CD4-positive, alpha-beta T cell (primary cell): ENCODE results near the gene PSMA1. TPM values are rescaled to one million over a fixed set of nuclear protein-coding genes. Genes with fewer than 3 reads are reported as not detected.
A peak's percentile ranks its signal among the peaks of the same experiment; 100 is the strongest.

Experiments used
- ATAC-seq: fragments of 200-7000 bp; cut with Tn5 transposase; one replicate; pipeline ENCODE4 v1.10.0; 2022; ENCODE audit warnings: mild to moderate bottlenecking; ENCODE audit not compliant: poor library complexity
- CTCF ChIA-PET: fragments of 350-600 bp; sonication (Branson Sonifier 250); formaldehyde crosslinking; loops from one replicate; lab custom pipeline; 2021; ENCODE audit warnings: antibody characterized with exemption, inconsistent platforms; lab: Charles Lee
- POLR2A ChIA-PET: fragments of 350-600 bp; sonication (Branson Sonifier 250); formaldehyde crosslinking; loops from one replicate; lab custom pipeline; 2021; ENCODE audit warnings: antibody characterized with exemption, inconsistent platforms; lab: Charles Lee
- DNase-seq, 14 experiments: peaks; one replicate each; pipeline ENCODE4 v3.0.0-alpha.2; 2013 to 2020; ENCODE audit warnings: mixed read lengths in 2 of 14
- H3K27ac ChIP-seq, 2 donors: one replicate each; pipeline versions ENCODE4 v1.5.1 to v1.7.0; 2013; ENCODE audit warnings: low read length in 2 of 2, low read depth in 1 of 2, mild to moderate bottlenecking in 1 of 2
- H3K27me3 ChIP-seq, 2 experiments: 1 replicate in 1 of 2; 2 replicates in 1 of 2; pipeline versions ENCODE4 v1.6.1 to v1.7.0; 2013; ENCODE audit warnings: low read length in 2 of 2, control low read depth in 1 of 2, mild to moderate bottlenecking in 1 of 2, moderate library complexity in 1 of 2; ENCODE audit not compliant: insufficient read depth in 2 of 2, control insufficient read depth in 1 of 2
- H3K36me3 ChIP-seq: one replicate; pipeline ENCODE4 v1.6.1; 2013; ENCODE audit warnings: low read length, control low read depth; ENCODE audit not compliant: insufficient read depth
- H3K4me1 ChIP-seq: one replicate; pipeline ENCODE4 v1.6.1; 2013; ENCODE audit warnings: low read length, control low read depth; ENCODE audit not compliant: insufficient read depth
- H3K4me3 ChIP-seq: one replicate; pipeline ENCODE4 v1.5.1; 2013; ENCODE audit warnings: mild to moderate bottlenecking, low read length, moderate library complexity
- H3K9me3 ChIP-seq, 2 experiments: 1 replicate in 1 of 2; 2 replicates in 1 of 2; pipeline versions ENCODE4 v1.6.1 to v1.7.0; 2013; ENCODE audit warnings: low read length in 2 of 2, mild to moderate bottlenecking in 2 of 2, control low read depth in 1 of 2, moderate library complexity in 1 of 2; ENCODE audit not compliant: control insufficient read depth in 1 of 2, insufficient read depth in 1 of 2
- H3K27ac Mint-ChIP-seq: one replicate; pipeline ENCODE4 v1.8.0; 2020; ENCODE audit warnings: mixed read lengths
- H3K27me3 Mint-ChIP-seq: one replicate; pipeline ENCODE4 v1.8.0; 2021; ENCODE audit warnings: mixed read lengths
- H3K36me3 Mint-ChIP-seq: one replicate; pipeline ENCODE4 v1.8.0; 2021; ENCODE audit warnings: low read depth, mixed read lengths
- H3K4me1 Mint-ChIP-seq: one replicate; pipeline ENCODE4 v1.8.0; 2021; ENCODE audit warnings: low read depth, mixed read lengths
- H3K4me3 Mint-ChIP-seq: one replicate; pipeline ENCODE4 v1.8.0; 2020; ENCODE audit warnings: mild to moderate bottlenecking, mixed read lengths
- H3K9me3 Mint-ChIP-seq: one replicate; pipeline ENCODE4 v1.8.0; 2020; ENCODE audit warnings: mixed read lengths
- CTCF ChIP-seq: fragments of 200-600 bp; IDR thresholded peaks from one replicate; pipeline ENCODE4 v1.8.0; 2022; ENCODE audit warnings: antibody characterized with exemption, mild to moderate bottlenecking
- intact Hi-C, 2 experiments: fragments of 100-400 bp; cut with DNase I in 1 of 2; cut with micrococcal nuclease in 1 of 2; formaldehyde crosslinking; loops; one replicate each; pipeline versions ENCODE4 v1.15.1 to v1.9.0; 2023 to 2025; cut with DNase I, micrococcal nuclease
- total RNA-seq, 174 experiments: library from RNA in 2 of 174; stranded (reverse) in 2 of 174; gene quantifications; one replicate each; pipeline ENCODE4 v1.2.3 and lab custom pipeline; 2021 to 2026

Gene PSMA1
- total RNA-seq, 2 experiments from 2014 or later = 170 to 175 TPM

GRCh38 chr11:14541192-14541947 lies 21.2 kb upstream of the PSMA1 start:
- peak overlapping the region; percentile 52 for H3K27ac Mint-ChIP-seq
- Histone ChIP-seq H3K27ac (no peak overlapping the region), H3K4me1 (peaks cover 7% of the 10 kb centered on the region), H3K27me3 (no peaks in the 10 kb centered on the region), H3K36me3 (no peaks in the 10 kb centered on the region), H3K9me3 (no peaks in the 10 kb centered on the region), H3K4me3 (no peak overlapping the region)
- H3K36me3 Mint-ChIP-seq = peaks cover 5% of the 10 kb centered on the region
- H3K4me1 Mint-ChIP-seq = peaks cover 47% of the 10 kb centered on the region
- H3K4me3 Mint-ChIP-seq = no peak overlapping the region
- intact Hi-C loops = no loop called here
- no peak for ATAC-seq
- ChIA-PET POLR2A (interaction anchor here (1.0 to 2.5 kb wide), 4 partner anchors 14 to 350 kb away, joined by 3 to 9 read pairs (median 4); partner anchors contain the start of gene CYP2R1), CTCF (no interaction called here)
- TF ChIP-seq CTCF = no peak
- no peaks in the 10 kb centered on the region for H3K9me3 Mint-ChIP-seq
- DNase-seq = no peak
- H3K27me3 Mint-ChIP-seq = no peaks in the 10 kb centered on the region

- intact Hi-C loops = loop anchor here (5.0 to 10.0 kb wide), 5 partner anchors 227 to 535 kb away; partner anchors contain the start of genes CALCB (in 1 of the 2) and CYP2R1 (in 1 of the 2)
- H3K4me1 ChIP-seq = peaks cover 7% of the 10 kb centered on the region
- no peaks in the 10 kb centered on the region for H3K9me3 ChIP-seq
- no peak for ATAC-seq
- Mint-ChIP-seq H3K9me3 (no peaks in the 10 kb centered on the region), H3K27ac (peak overlapping the region; percentile 52), H3K27me3 (no peaks in the 10 kb centered on the region), H3K36me3 (peaks cover 5% of the 10 kb centered on the region), H3K4me1 (peaks cover 47% of the 10 kb centered on the region), H3K4me3 (no peak overlapping the region)
- no peak overlapping the region for H3K4me3 ChIP-seq
- no peak for DNase-seq
- peak; percentile 6 for TF ChIP-seq CTCF
- H3K27me3 ChIP-seq = no peaks in the 10 kb centered on the region
- no peak overlapping the region for H3K27ac ChIP-seq
- H3K36me3 ChIP-seq = no peaks in the 10 kb centered on the region
- CTCF ChIA-PET = no interaction called here
- POLR2A ChIA-PET = interaction anchor here (0.7 to 2.1 kb wide), 5 partner anchors 15 to 283 kb away, joined by 3 to 10 read pairs (median 3); partner anchors contain the start of gene PDE3B
Measured at GRCh38 chr11:14539982-14540421, 19.8 kb upstream of the PSMA1 start.

GRCh38 chr11:14538926-14539554 lies 18.9 kb upstream of the PSMA1 start:
- Mint-ChIP-seq H3K4me3 (no peak overlapping the region), H3K36me3 (no peaks in the 10 kb centered on the region), H3K4me1 (peaks cover 42% of the 10 kb centered on the region), H3K27ac (peak overlapping the region; percentile 69), H3K27me3 (no peaks in the 10 kb centered on the region), H3K9me3 (no peaks in the 10 kb centered on the region)
- H3K27ac ChIP-seq = no peak overlapping the region
- no peak for ATAC-seq
- H3K27me3 ChIP-seq = no peaks in the 10 kb centered on the region
- intact Hi-C loops = loop anchor here (5.0 to 10.0 kb wide), 5 partner anchors 228 to 536 kb away; partner anchors contain the start of genes CALCB (in 1 of the 2) and CYP2R1 (in 1 of the 2)
- ChIA-PET POLR2A (interaction anchor here (1.1 to 2.1 kb wide), 4 partner anchors 39 to 226 kb away, joined by 3 to 10 read pairs (median 7); no protein-coding TSS in a partner anchor), CTCF (interaction anchor here (0.9 kb wide), 1 partner anchor 18 kb away, joined by 3 read pairs; no protein-coding TSS in a partner anchor)
- no peak for TF ChIP-seq CTCF
- H3K4me1 ChIP-seq = peaks cover 7% of the 10 kb centered on the region
- H3K36me3 ChIP-seq = no peaks in the 10 kb centered on the region
- H3K9me3 ChIP-seq = no peaks in the 10 kb centered on the region
- H3K4me3 ChIP-seq = no peak overlapping the region
- DNase-seq = no peak
